NCI-H2227 treated with DMSO at 0.1 percent for 48 hours (cell line): ENCODE data around the gene DMRTB1.

Experiments used
- DNase-seq: peaks from one replicate; lab custom pipeline; 2025; lab: John Stamatoyannopoulos, UW

DMRTB1 gene

DNA sequence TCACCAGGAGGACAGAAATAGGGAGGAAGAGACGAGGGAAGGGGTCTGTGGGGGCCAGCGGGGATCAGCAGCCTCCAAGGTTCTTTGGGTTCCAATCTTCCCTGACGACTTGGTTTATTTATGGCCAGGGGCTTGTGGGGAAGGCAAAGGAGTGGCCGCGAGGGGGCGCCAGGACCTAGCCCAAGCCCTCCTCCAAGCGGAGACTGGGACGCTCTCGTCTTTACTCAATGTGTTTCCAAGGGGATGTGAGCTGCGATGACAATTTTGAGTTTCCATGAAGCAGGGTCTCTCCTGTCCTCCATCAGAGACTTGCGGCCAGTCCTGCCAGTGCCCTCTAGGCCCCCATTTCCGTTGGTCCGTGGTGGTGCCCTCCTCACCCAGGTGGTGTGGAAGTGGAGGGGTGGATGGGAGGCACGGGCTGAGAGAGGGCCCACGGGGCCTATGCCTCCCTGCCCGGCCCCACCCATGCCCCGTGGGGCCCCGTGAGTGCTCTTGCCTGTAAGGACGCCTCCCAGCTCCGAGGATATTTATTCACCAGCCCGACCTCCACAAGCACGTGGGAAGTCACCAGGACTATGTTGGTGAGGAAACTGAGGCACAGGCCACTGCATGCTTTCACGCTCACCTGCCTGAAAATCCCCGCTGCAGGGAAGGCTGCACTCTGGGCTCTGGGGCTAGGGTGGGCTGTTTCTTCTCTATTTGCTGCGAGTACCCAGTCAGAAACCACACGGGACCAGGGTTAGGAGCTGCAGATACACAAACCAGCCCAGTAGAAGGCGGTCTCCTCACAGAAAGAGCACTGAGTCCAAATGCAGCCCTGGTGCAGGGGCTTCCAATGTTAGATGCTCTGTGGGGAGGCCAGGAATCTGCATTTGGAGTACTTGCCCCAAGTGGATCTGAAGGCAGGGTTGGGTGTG, 26.5 kb downstream of the DMRTB1 start:
- peak; percentile 92 for DNase-seq

DNA sequence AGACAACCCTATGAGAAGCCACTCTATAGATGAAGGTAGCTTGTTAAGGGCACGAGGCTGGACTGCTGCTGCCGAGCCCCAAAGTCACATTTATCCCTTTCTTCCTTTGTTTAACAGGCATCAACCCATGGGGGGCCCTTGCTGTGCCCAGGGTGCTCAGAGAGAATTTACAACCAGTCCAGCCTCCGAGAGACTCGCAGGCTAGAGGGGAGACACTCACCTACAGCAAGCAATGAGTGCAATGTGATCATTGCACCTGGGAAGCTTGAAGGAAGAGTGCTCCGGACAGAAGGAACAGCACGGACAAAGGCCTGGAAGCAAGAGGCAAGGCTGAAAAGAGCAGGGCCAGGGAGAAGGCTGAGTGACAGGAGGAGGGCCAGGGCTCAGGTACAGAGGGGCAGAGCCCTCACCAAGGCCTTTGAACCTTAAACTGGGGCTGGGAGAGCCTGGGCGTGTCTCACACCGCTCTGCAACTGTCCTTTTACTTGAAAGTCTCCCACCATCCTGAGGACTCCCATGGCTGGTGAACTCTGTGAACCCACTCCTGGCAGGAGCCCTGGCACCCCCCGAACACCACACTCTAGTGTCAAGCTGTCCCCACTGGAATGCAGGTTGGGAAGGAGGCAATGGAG, 27.3 kb downstream of the DMRTB1 start:
- no peak for DNase-seq

DNA sequence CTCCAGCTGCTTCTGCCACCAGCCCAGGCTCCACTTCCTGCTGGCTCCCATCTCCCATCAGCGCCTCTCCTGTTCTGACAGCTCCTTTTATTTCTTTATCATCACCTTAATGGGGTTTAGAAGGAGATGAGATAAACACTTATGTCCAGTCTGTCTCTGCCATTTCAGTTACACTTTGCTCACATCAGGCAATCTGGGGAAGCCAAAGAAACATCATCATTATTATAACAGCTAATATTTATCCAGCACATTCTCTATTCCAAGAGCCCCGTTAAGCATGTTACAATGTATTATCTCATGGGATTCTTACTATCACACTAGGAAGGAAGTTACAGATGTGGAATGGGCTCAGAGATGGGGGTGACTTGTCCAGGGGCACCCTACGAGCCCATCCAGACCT, 31.2 kb downstream of the DMRTB1 start:
- DNase-seq, result no peak

DNA sequence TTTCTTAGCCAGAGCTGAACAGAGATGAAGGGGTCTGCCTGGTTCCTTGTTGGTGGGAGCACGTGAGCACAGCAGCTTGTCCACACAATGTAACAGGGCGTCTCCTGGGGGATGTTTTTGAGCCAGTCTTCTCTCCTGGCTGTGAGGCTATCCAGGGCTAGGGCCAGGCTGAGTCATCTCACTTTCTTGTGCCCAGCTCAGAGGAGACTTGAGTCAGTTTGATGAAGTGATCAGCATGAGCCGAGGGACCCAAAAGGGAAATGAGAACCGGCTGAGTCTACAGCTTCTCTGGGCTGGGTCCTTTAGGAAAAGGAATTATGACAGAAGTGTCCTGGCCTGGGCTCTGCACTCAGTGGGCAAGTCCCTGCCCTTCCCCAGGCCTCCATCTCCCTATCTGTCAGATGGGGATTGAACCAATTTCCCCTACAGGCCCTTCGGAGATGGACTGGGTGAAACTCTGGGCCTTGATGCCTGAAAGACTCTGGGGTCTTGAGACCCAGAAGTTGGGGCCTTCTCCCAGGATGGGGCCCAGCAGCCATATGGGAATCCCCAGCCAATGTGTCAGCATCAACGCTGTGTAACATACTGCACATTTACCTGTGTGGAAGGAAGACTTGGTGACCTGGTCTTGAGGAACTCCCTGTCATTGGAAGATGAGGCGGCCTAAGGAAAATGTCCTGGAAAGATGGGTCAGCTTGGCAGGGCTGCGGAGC, 36.6 kb downstream of the DMRTB1 start:
- no peak for DNase-seq

DNA sequence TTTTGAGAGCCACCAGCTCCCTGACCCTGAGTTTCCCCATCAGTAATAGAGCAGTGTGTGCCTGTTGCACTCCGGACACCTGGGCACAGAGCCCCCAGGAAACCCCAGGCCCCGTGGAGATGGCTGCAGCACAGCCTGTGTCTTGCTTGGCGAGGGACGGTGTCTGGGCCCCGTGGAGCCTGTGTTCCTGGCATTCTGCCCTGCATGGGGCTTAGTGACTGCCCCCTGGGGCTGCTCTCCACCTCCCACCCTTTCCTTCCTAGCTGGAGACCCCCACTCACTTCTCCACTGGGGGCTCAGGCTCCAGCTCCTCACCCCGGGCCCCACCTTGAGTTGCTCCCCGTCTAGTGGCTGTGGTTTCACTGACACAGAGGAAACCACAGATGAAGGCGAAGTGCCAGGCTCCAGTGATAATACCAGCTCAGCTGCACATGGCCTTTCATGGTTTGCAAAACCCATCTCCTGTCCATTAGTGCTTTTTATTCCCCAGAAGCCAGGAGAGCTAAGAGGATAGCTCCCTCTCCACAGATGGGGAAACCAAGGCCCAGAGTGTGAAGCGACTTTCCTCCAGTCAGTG, 39.4 kb downstream of the DMRTB1 start:
- no peak for DNase-seq

DNA sequence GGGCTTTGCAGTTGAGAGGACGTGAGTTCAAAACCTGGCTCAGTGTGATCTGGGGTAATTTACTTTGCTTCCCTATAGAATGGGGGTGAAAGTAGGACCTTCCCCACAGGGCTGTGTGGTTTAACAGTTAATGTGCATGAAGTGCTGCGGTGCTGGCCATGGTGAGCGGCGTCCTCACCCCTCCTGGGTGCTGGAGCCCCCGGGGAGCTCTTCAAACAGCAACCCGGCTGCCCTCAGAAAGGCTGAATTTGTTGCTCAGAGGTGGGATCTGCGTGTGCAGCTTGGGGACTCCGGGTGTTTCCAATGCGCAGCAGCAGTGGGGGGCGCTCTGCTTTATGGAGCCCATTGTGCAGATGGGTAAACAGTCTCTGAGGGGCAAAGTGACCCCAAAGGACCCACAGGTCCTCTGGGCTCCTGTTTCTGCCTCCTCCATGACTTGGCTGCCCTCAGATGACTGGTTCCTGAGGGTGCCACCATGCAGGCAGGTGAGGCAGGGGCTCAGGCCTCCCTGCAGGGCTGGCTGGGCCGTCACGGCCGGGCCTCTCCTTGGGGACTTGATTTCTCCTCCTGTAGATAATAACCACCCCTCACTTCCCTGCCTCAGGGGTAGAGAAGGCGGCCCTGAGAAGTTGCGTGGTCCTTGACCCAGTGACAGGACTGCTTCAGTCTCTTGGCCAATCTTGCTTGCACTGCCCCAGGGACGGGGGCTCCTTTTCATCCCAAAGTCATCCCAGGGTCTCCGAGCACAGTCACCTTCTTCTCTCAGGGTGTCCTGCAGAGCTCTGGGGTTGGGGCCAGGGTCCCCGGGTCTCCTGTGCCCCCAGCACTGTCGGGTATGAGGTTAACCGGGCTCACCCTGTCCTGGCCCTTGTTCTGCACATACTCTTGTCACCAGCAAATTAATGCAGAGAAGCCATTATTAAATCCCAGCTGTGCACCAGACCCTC, 40.3 kb downstream of the DMRTB1 start:
- DNase-seq, result no peak

DNA sequence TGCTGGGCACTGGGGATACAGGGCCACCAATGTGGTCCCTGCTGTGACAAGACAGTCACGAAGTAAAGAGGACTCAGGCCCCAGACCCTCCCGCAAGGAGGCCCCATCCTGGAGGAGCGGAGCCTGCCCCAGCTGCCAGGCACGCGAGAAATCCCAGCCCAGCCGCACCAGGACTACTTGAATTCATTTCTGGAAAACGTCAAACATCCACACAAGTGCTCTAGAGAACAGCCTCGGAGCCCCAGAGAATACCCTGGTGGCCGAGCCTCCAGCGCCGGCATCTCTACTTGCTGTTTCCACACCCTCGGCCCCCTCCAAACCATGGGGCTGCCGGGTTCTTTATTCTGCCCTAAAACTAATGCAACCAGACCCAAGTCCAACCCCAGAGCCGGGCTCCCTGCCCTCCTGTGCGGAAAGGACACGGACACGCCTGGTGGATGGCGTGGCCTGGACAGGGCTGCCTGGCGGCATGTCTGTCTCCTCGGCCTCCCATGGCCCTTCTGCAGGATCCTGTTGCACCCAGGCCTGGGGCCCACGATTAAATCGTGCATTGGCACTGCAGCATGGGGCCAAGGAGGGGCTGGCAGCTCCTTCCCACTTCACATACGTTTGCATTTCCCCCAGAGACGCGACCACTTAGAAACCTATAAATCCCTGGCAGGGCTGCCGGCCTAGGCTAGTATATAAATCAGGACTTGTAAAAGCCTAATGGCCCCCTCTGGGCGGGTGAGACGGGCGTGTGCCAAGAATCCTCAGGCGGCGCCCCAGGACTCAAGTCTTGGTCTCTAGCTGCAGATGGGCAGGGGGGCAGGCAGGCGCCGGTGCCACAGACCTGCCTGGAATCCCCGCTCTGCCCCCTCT, 41.2 kb downstream of the DMRTB1 start:
- no peak for DNase-seq

DNA sequence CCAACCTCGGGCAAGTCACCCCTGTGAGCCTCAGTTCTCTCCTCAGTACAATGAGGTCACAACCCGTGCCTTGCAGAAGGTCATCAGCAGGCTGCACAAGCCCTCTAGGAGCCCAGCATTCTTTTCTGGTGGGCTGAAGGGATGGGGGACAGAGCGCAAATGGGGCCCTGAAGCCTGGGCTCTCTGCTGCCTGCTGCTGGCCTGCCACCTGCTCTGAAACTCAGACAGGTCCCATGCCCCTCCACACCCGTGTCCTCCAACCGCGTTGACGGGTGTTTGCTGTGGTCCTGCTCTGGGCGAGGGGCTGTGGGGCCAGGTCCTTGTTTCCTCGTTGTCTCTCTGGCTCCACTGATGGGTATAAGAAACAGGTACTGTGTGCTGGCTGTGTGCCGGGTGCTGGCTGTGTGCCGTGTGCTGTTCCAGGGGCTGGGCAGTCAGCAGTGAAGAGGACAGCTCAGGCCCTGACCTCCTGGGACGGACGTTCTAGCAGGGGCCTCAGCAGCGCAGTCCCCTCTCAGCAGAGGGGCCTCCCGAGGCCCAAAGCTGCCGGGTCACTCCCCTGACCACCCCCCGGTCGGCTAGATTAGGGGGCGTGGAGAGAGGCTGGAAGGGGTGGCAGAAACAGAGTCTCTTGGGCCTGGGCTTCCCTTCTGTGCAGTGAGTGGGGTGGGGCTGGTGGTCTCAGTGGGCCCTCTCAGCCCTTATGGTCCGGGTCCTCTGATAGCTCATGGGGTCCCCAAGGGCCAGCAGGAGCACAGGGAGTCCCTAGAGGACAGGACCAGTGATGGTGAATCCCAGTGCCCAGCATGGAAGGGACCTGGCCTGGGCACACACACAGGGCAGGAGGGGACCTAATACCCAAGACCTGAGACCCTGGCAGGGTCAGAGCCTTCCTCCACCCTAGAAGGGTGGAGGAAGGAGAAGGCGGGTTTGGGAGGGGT, 42.1 kb downstream of the DMRTB1 start:
- DNase-seq, result no peak

DNA sequence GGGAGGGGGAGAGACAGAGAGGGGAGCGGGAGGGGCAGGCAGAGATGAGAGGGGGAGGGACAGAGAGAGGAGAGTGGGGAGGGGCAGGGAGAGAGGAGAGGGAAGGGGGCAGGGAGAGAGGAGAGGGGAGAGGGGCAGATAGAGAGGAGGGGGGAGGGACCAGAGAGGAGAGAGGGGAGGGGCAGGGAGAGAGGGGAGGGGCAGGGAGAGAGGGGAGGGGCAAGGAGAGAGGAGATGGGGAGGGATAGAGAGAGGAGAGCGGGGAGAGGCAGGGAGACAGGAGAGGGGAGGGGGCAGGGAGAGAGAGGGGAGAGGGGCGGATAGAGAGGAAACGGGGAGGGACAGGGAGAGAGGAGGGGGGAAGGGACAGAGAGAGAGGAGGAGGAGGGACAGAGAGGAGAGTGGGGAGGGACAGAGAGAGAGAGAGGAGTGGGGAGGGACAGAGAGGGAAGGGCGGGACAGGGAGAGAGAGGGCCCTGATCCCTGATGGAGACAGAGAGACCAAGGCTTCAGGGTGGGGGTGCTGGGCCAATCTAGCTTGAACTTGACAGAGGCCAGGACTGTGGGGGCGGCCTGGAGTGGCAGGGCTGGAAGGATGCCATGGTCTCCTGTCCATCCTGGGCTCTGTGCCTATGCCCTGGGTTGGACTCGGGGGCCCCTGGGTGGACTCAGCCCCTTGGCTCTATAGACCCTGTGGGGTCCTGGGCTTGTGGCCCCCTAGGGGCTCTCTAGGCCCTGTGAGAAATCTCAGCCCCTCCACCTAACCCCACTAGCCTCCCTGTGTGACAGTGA, 43.6 kb downstream of the DMRTB1 start:
- DNase-seq, result no peak

DNA sequence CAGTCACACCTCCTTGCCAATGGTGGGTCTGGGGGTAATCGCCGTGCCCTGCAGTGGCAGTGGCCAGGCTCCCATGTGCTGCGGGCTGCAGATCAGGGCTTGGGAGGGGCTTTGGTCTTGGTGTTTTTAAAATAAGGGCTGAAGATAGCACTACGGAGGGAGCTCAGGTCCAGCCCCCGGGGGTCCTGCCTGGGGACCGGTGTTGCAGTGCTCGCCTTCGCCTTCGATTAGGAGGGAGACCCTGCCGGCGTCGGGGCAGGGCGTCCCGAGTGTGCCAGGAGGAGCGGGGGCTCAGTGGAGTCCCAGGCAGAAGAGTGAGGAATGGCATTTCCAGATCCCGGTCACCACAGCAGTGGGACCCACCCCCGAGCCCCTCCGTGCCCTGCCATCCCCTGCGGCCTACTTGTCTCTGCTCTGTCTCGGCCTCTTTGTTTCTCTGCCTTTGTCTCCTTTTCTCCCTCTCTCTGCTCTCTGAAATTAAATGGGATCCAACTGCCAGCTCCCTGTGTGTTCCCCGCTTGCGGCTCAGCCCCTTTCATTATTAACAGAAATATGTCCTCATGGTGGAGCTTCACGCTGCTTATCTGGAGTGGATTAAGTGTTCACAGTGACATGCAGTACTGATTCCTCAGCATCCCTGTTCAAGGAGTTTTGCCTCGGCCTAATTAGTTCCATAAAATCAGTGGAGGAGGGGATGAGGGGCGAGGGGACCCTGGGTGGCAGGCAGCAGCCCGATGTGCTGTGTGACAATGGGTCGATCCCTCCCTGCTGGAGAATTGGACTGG, 44.4 kb downstream of the DMRTB1 start:
- no peak for DNase-seq

DNA sequence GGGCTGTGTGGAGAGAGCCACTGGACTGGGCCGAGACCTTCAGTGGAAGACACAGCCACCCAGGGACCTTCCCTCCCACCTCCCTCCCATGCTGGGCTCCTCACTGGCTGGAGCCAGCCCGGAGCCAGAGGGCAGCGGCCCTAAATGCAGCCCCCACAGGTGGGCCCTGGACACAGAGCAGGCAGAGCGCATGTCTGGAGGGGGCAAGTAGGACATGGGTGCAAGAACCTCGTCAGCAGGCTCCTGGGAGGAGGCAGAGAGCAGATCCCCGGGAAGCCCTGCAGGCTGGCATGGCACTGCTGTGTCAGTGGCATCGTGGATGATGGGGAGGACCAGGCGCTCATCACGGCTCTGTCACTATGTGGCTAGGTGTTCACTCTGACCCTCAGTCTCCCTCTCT, 45.7 kb downstream of the DMRTB1 start:
- DNase-seq, result no peak

DNA sequence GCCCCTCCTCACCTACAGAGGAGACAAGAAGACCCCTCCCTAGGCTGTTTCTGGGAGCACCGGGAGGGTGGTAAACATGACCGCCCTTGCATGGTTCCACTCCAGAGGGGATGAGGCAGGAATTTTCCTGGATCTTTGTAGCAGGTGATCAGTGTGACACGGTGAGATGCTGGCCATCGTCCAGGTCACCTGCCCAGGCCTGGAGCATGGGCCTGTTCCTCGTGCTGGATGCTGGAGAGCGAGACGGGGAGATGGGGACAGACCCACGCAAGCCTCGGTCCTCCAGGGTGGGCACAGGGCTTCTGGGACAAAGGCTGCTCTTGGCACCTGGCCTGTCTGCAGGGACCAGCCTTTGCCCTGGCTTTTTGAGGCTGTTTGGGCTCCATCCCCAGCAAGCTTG, 46.2 kb downstream of the DMRTB1 start:
- no peak for DNase-seq

DNA sequence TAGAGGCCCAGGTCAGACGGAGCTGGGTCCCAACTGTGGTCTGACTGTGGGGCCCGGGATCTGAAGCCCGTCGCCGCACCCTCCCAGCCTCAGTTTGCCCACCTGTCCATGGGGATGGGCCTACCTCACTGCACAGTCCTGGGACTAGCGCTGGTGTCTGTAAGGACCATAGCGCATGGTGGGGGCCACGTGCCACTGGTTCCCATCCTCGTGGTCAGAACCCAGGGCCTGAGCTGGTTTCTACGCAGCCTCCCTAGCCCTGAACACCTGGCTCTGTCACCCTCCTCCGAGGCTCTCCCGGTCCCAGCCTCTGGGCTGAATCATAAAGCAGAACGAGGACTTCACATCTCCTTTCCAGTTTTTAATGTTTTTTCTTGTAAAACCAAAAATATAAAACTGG, 46.7 kb downstream of the DMRTB1 start:
- no peak for DNase-seq

DNA sequence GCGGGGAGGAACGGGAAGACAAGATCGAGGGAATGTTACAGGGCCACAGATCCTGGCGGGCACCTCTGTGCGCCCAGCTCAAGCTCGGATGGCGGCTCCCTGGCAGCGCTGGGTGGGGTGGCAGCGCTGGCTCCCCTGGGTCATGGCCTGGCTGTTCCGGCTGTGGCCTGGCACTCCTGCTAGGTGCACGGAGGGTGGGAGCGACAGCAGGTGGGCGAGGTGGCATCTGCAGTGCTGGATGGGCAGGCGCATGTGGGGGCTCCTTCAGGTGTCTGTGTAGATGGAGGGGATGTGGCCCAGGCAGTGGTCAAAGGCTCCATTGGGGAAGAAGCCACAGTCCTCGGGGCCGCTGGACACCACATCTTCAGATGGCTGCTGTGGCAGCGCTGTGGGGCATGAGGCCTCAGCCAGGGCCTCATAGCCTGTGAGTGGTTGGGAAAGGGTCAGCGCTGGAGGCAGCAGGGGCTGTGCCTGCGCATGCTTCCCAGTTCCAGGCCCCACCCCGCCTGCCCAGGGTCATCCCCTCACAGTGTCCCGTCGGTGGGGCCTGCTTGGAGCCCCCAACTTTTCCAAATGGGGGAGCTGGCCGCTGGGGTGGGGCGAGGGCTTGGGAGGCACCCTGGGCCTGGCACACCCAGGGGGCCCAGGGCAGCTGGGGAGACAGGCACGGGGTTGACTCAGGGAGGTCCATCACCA, 47.3 kb downstream of the DMRTB1 start:
- DNase-seq, result no peak

DNA sequence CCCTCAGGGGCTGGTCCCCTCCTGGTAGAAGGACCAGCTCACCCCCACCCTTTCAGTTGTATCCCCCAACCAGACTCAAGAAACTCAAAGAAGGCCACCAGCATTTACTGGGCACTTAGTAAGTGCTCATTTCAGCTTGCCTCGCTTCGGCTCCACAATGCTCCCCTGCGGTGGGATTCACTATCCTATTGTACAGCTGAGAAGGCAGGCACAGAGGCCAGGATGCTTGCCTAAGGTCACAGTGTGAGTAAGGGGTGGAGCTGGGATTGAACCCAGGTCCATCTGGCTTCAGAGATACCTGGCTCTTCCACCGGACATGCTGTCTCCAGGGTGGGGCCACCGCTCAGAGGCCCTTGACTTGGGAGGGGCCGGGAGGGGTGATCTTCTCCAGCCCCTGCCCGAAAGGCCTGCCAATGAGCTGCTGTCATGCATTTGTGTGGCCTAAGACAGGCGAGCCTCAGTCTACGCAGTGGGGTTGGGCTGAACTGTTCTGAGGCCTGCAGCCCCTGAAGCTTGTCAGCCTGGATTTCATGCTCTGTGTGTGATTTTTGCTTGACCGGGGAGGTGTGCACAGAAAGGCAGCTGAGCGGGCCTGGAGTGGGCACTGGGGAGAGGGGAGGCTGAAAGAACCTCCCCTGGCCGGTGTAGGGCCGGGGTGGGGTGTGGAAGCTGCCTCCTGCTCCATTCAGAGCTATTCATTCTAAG, 48.1 kb downstream of the DMRTB1 start:
- no peak for DNase-seq
